ENCODE results near the gene CC2D2B. TPM values are rescaled to one million over a fixed set of nuclear protein-coding genes. Genes with fewer than 3 reads are reported as not detected.
"Not testable (repeated sequence)": the region's sequence is repeated elsewhere in the genome, so short reads cannot be mapped to it uniquely, and the experiment has no call there.

The CC2D2B gene
- total RNA-seq, 1 experiment from 2014 or later: 0.46 TPM

- no peak for DNase-seq
- no peaks in the 10 kb centered on the region for H3K9me3 ChIP-seq
- no peaks in the 10 kb centered on the region for H3K36me3 ChIP-seq
- no peak overlapping the region for H3K4me3 ChIP-seq
- no peaks in the 10 kb centered on the region for H3K27me3 ChIP-seq
These were observed 68.8 kb downstream of the CC2D2B start for GRCh38 chr10:95976362-95977229.

DNA sequence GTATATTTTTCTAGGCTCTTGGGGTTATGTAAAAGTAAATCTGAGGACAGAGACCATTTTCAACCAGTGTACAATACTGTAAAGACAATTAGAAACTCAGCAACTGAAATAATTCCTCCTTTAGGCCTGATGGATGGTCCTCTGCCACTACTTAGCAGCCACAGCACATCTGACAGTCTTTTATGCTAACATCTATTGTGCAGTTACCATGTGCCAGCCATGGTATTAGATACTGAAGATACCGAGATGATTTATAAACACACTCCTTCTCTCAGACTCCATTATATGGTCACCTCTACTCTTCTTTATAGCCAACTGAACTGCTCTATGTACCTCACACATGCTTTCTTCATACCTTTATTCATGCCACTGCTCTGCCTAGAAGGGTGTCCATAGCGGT lies 74.4 kb downstream of the CC2D2B start:
- no peak for DNase-seq
- Histone ChIP-seq H3K4me3 (no peak overlapping the region), H3K9me3 (no peaks in the 10 kb centered on the region), H3K36me3 (no peaks in the 10 kb centered on the region), H3K27me3 (no peaks in the 10 kb centered on the region)

- no peaks in the 10 kb centered on the region for H3K36me3 ChIP-seq
- H3K4me3 ChIP-seq: no peak overlapping the region
- DNase-seq: no peak
- H3K27me3 ChIP-seq: peaks cover 4% of the 10 kb centered on the region
- no peaks in the 10 kb centered on the region for H3K9me3 ChIP-seq
These were observed 80.1 kb downstream of the CC2D2B start for GRCh38 chr10:95987685-95988426.

DNA sequence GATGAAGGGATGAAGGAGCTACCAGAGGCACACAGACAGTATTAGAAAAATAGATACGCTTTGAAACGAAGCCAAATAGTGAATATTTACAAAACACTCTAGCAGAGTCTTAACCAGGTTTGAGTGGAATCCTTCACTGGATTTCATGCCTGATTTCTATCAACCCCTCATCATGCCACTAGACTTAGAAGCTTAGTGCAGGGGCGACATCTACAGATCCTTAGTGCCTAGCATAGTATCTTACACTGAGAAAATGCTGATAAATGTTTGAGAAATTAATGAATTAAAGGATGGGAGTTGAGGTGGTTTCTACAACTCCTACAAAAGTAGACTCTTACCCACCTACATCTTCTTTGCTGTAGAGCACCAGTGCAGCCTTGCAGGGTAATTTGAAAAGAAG lies 80.9 kb downstream of the CC2D2B start:
- H3K36me3 ChIP-seq: no peaks in the 10 kb centered on the region
- peaks cover 4% of the 10 kb centered on the region for H3K27me3 ChIP-seq
- H3K9me3 ChIP-seq: no peaks in the 10 kb centered on the region
- no peak overlapping the region for H3K4me3 ChIP-seq
- DNase-seq: no peak

DNA sequence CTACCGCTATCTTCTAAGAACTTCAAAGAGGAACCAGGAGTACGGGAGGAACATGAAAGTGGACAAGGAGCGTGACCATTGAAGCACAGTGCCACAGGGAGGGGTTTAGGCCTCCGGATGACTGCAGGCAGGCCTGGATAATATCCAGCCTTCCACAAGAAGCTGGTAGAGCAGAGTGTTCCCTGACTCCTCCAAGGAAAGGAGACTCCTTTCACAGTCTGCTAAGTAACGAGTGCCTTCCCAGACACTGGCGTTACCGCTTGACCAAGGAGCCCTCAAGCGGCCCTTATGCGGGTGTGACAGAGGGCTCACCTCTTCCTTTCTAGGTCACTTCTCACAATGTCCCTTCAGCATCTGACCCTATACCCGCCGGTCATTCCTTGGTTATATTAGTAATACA lies 86.6 kb downstream of the CC2D2B start:
- DNase-seq, H3K27me3 ChIP-seq, H3K9me3 ChIP-seq, H3K36me3 ChIP-seq, H3K4me3 ChIP-seq: not testable (repeated sequence)

DNA sequence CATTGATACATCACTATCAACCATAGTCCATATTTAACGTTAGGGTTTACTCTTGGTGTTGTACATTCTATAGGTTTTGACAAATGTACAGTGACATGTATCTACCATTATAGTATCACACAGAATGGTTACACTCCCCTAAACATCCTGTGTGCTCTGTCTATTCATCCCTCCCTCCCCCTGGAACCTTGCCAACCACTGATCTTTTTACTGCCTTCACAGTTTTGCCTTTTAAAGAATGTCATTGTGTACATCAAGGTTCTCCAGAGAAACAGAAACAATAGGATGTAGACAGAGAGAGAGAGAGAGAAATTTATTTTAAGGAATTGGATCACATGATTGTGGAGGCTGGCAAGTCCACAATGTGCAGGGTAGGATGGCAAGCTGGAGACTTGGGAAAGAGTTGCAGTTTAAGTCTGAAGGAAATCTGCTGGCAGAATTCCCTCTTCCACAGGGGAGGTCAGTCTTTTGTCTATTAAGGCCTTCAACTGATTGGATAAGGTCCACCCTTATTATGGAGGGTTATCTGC lies 90.5 kb downstream of the CC2D2B start:
- Histone ChIP-seq H3K9me3 (no peaks in the 10 kb centered on the region), H3K27me3 (no peaks in the 10 kb centered on the region), H3K4me3 (no peak overlapping the region), H3K36me3 (no peaks in the 10 kb centered on the region)
- no peak for DNase-seq

DNA sequence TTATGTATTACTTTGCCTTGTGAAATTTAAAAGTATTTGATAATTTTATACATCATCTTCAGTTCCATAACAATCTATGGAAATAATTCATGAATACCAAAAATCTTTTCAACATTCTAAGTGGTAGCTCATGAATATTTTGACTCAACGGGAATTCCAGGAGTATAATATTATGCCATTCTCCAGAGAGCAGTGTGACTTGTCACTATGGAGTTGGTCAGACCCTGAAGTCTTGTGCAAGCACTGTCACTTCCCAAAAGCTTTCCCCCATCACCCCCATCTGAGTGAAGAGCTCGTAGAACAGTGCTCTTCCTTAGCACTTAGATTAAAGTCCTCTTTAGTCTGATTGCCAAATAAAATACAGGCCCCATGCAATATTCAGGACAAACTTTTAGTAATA lies 106.2 kb downstream of the CC2D2B start:
- Histone ChIP-seq H3K4me3 (no peak overlapping the region), H3K9me3 (no peaks in the 10 kb centered on the region), H3K27me3 (peaks cover 2% of the 10 kb centered on the region; the same call in 1 of the 2 replicates), H3K36me3 (no peaks in the 10 kb centered on the region)
- DNase-seq: no peak

- Histone ChIP-seq H3K27me3 (0 out of 2 replicates have a peak, but pooled peaks cover 2% of the 10 kb centered on the region), H3K36me3 (no peaks in the 10 kb centered on the region), H3K9me3 (no peaks in the 10 kb centered on the region), H3K4me3 (no peak overlapping the region)
- DNase-seq: no peak
These were observed 106.8 kb downstream of the CC2D2B start for GRCh38 chr10:96014473-96015102.

- no peaks in the 10 kb centered on the region for H3K9me3 ChIP-seq
- H3K27me3 ChIP-seq: 0 out of 2 replicates have a peak, but pooled peaks cover 2% of the 10 kb centered on the region
- DNase-seq: no peak
These were observed 109.5 kb downstream of the CC2D2B start for GRCh38 chr10:96017191-96017687.

GRCh38 chr10:96021332-96021731 lies 113.6 kb downstream of the CC2D2B start:
- Histone ChIP-seq H3K9me3 (no peaks in the 10 kb centered on the region), H3K27me3 (no peaks in the 10 kb centered on the region), H3K36me3 (no peaks in the 10 kb centered on the region), H3K4me3 (no peak overlapping the region)
- DNase-seq: no peak

More at GRCh38 chr10:96017191-96017687, 109.5 kb downstream of the CC2D2B start:
- H3K36me3 ChIP-seq: no peaks in the 10 kb centered on the region
- H3K4me3 ChIP-seq: no peak overlapping the region

DNA sequence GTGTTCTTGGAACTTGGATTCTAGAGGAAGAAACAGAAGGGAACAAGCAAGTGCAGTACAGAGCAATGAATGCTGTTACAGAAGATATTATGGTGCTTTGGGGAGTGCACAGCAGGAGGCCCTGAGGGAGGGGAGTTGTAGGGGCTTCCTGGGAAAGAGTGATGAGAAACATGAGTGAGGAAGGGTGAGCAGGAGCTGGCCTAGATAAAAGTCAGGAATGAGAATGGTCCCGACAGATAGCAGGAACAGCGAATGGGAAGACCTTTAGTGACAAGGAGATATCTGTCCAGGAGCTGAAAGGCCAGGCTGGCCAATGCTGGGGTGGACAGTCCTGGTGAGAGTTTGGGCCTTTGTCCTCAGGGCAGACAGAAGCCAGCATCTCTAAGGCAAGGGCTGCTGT lies 115.0 kb downstream of the CC2D2B start:
- Histone ChIP-seq H3K36me3 (no peaks in the 10 kb centered on the region), H3K9me3 (no peaks in the 10 kb centered on the region), H3K27me3 (no peaks in the 10 kb centered on the region), H3K4me3 (no peak overlapping the region)
- DNase-seq: no peak

DNA sequence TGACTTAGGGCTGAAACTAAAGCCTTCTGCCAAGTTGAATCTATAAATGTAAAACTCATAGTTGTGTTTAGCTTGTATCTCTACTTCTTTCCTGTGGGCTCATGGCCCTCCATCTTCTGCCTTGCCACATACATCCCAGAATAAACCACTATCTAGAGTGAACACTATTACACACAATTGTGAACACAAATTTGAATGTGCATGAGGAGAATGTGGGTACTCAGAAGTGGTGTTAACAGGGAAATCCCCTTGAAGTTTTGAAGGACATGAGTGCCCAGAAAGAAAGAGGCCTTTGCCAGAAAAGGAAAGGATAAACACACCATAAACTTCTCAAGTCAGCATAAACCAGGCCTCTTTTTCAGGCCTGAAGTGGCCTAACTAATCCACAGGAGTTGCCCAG lies 115.4 kb downstream of the CC2D2B start:
- no peaks in the 10 kb centered on the region for H3K36me3 ChIP-seq

DNA sequence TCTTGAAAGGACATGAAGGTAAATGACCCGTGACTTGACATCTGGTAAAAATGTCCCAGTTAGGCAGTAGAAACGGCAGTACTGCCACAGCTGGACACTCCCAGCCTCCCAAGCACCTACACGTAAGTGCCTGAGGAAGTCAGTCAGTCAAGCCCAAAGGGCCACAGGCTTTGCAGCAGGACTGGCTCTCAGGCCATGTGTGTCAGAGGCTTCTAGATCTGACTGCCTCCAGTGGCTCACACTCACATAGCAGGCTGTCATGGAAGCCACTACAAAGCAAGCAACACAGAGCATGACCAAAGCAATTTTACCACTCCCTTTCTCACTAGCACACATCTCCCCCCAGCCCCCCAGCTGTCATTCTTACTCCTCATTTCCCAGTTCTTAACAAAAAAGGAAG lies 117.8 kb downstream of the CC2D2B start:
- H3K27me3 ChIP-seq: no peaks in the 10 kb centered on the region
- H3K36me3 ChIP-seq: no peaks in the 10 kb centered on the region
- no peak overlapping the region for H3K4me3 ChIP-seq
- no peaks in the 10 kb centered on the region for H3K9me3 ChIP-seq
- no peak for DNase-seq

More for the DNA sequence above, 115.4 kb downstream of the CC2D2B start:
- DNase-seq: no peak
- H3K9me3 ChIP-seq: no peaks in the 10 kb centered on the region
- no peak overlapping the region for H3K4me3 ChIP-seq
- no peaks in the 10 kb centered on the region for H3K27me3 ChIP-seq

GRCh38 chr10:96034625-96035024 lies 126.8 kb downstream of the CC2D2B start:
- Histone ChIP-seq H3K4me3 (no peak overlapping the region), H3K9me3 (no peaks in the 10 kb centered on the region), H3K36me3 (no peaks in the 10 kb centered on the region), H3K27me3 (no peaks in the 10 kb centered on the region)
- DNase-seq: no peak

- H3K36me3 ChIP-seq: no peaks in the 10 kb centered on the region
- no peaks in the 10 kb centered on the region for H3K9me3 ChIP-seq
- DNase-seq: no peak
- no peaks in the 10 kb centered on the region for H3K27me3 ChIP-seq
- H3K4me3 ChIP-seq: no peak overlapping the region
These were observed 131.0 kb downstream of the CC2D2B start for GRCh38 chr10:96038476-96039387.

DNA sequence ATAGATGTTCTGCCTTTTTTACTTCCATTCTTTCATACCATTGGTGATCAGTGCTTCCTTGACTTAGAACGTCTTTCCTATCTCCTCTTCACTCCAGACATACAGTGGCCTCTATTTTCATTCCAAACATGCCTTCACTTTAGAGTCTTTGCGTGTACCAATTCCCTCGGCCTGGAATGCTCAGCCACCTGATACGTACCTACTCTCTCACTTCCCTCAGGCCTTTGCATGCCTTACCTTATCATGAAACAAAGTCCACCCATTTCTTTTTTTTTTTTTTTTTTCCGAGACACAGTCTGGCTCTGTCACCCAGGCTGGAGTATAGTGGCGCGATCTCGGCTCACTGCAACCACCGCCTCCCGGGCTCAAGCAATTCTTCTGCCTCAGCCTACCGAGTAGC lies 133.4 kb downstream of the CC2D2B start:
- peaks cover 3% of the 10 kb centered on the region; the same call in 1 of the 2 replicates for H3K36me3 ChIP-seq
- H3K4me3 ChIP-seq: no peak overlapping the region
- no peaks in the 10 kb centered on the region for H3K9me3 ChIP-seq
- no peak for DNase-seq
- no peaks in the 10 kb centered on the region for H3K27me3 ChIP-seq
